ENCODE measurements around the gene LYPD4. TPM values are rescaled to one million over a fixed set of nuclear protein-coding genes. Genes with fewer than 3 reads are reported as not detected.

The LYPD4 gene
- total and polyA plus RNA-seq, 12 donors = 0.08 TPM; not detected in 11

- H3K27me3 ChIP-seq = no peaks in the 10 kb centered on the region
- no peak for TF ChIP-seq POLR2A (IDR thresholded peaks at IDR 0.05)
- TF ChIP-seq, protein P1, sequence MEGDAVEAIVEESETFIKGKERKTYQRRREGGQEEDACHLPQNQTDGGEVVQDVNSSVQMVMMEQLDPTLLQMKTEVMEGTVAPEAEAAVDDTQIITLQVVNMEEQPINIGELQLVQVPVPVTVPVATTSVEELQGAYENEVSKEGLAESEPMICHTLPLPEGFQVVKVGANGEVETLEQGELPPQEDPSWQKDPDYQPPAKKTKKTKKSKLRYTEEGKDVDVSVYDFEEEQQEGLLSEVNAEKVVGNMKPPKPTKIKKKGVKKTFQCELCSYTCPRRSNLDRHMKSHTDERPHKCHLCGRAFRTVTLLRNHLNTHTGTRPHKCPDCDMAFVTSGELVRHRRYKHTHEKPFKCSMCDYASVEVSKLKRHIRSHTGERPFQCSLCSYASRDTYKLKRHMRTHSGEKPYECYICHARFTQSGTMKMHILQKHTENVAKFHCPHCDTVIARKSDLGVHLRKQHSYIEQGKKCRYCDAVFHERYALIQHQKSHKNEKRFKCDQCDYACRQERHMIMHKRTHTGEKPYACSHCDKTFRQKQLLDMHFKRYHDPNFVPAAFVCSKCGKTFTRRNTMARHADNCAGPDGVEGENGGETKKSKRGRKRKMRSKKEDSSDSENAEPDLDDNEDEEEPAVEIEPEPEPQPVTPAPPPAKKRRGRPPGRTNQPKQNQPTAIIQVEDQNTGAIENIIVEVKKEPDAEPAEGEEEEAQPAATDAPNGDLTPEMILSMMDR (IDR thresholded peaks at IDR 0.05) = no peak
- peak in 2 of 7 donors; percentile 18 to 31 for DNase-seq
- H3K9me3 ChIP-seq (replicated peaks in 1 of 3) = no peaks in the 10 kb centered on the region
- H3K36me3 ChIP-seq (replicated peaks in 1 of 2) = no peaks in the 10 kb centered on the region
- intact Hi-C loops (cut with DNase I) = no loop called here
- 41 to 80% (median 62%) methylated on average over 1 to 3 of the region's 3 CpGs for WGBS, 4 donors
- H3K4me3 ChIP-seq = no peak overlapping the region
- no peaks in the 10 kb centered on the region for H3K4me1 ChIP-seq (replicated peaks in 1 of 2)
- H3K27ac ChIP-seq = peak overlapping the region in 1 of 5 donors; percentile 22
Observed at GRCh38 chr19:41811036-41811435, 33.4 kb downstream of the LYPD4 start.

DNA sequence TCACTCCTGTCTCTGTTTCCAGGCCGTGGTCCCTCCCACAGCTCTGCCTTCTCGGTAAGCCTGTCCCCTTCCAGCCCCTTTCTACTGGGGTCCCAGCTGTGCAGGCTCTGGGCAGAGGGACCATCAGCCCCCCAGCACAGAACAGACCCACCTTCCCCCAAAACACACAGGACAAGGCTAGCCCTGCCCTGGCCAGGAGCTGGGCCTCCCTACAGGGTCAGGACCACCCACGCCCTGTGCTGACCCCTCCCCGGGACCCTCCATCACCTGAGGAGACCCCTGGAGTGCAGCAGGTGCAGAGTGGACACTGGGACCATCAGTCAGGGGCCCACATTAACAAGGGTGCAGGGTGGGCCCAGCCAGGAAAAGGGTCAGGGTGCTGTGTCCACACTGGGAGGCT, 34.2 kb downstream of the LYPD4 start:
- intact Hi-C loops (cut with DNase I) = no loop called here
- Histone ChIP-seq H3K4me3 (no peak overlapping the region), H3K36me3 (replicated peaks in 1 of 2) (no peaks in the 10 kb centered on the region), H3K27ac (no peak overlapping the region), H3K4me1 (replicated peaks in 1 of 2) (no peaks in the 10 kb centered on the region), H3K27me3 (no peaks in the 10 kb centered on the region), H3K9me3 (replicated peaks in 1 of 3) (no peaks in the 10 kb centered on the region)
- 46 to 77% (median 60%) methylated on average over 2 to 4 of the region's 4 CpGs for WGBS, 4 donors
- DNase-seq = no peak
- no peak for TF ChIP-seq POLR2A (IDR thresholded peaks at IDR 0.05)

DNA sequence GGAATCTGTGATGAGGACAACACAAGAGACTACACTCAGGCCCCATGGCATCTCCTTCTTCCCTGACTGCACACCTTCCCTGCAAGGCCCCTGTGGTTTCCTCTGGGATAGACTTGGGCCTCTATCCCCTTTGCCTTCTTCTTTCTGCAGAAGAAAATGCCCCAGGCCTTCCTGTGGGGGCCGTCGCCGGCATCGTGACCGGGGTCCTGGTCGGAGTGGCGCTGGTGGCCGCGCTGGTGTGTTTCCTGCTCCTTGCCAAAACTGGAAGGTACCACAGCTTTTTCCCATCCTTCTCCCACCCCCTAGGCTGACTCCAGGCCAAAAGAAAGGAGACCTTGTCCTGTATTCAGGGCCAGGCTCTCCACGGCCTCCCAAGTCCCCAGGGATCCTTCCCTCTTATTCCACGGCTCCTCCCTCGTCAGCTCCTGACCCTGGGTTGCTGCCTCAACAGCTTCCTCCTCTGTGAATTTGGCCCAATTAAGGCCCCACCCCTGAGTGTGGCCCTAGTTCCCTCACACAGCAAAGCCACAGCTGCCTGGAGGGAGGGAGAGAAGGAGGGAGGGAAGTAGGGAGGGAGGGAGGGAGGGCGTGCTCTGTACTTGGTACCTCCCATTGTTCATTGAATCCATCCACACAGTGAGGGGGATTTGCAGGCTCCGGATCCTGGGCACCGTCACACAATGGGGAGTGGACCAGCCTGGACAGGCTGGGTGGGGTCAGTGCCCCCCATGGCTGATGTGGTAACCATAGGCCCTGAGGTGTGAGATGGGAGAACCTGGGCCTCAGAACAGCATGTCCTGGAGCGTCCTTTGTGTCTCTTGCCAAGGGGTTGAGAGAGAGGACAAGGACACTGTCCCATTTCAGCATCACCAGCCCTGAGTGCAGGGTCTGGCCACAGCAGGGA, 35.6 kb downstream of the LYPD4 start:
- no peak for TF ChIP-seq POLR2A (IDR thresholded peaks at IDR 0.05)
- TF ChIP-seq, protein P1 (IDR thresholded peaks at IDR 0.05) = no peak
- H3K36me3 ChIP-seq (replicated peaks in 1 of 2) = no peaks in the 10 kb centered on the region
- WGBS, 4 donors = 38 to 72% (median 62%) methylated on average over 4 to 16 of the region's 16 CpGs
- no peaks in the 10 kb centered on the region for H3K4me1 ChIP-seq (replicated peaks in 1 of 2)
- H3K27me3 ChIP-seq = no peaks in the 10 kb centered on the region
- H3K9me3 ChIP-seq (replicated peaks in 1 of 3) = no peaks in the 10 kb centered on the region
- no peak overlapping the region for H3K27ac ChIP-seq
- no peak overlapping the region for H3K4me3 ChIP-seq
- intact Hi-C loops (cut with DNase I) = no loop called here
- peak in 5 of 7 donors; percentile 13 to 54 (median 25) for DNase-seq

DNA sequence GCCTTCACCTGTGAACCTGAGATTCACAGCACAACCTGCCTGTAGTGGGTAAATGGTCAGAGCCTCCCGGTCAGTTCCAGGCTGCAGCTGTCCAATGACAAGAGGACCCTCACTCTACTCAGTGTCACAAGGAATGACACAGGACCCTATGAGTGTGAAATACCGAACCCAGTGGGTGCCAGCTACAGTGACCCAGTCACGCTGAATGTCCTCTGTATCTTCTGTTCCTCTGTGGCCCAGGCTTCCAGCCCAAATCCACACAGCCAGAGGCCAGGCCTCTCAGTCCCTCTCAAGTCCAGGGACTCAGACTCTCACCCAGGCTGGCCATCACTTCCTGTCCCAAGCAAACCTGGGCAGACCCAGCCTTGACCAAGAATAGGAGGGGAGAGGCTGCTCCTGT, 37.3 kb downstream of the LYPD4 start:
- no peak for DNase-seq
- Histone ChIP-seq H3K36me3 (replicated peaks in 1 of 2) (no peaks in the 10 kb centered on the region), H3K9me3 (replicated peaks in 1 of 3) (no peaks in the 10 kb centered on the region), H3K27ac (no peak overlapping the region), H3K4me1 (replicated peaks in 1 of 2) (no peaks in the 10 kb centered on the region), H3K4me3 (no peak overlapping the region), H3K27me3 (no peaks in the 10 kb centered on the region)
- intact Hi-C loops (cut with DNase I) = no loop called here
- 81 to 93% (median 87%) methylated on average over 3 of the region's 3 CpGs for WGBS, 4 donors
- no peak for TF ChIP-seq POLR2A (IDR thresholded peaks at IDR 0.05)
- TF ChIP-seq, protein P1 (IDR thresholded peaks at IDR 0.05) = no peak

Data from adrenal gland (tissue), 12 donors.